K562 (cell line): ENCODE measurements around the gene ZNF775. TPM values are rescaled to one million over a fixed set of nuclear protein-coding genes. Genes with fewer than 3 reads are reported as not detected.

Experiments used
- ATAC-seq: fragments of 200-7000 bp; cut with Tn5 transposase; 3 replicates; pipeline ENCODE4 v1.9.1; 2020; ENCODE audit warnings: moderate library complexity
- BruUV-seq: library from RNA; stranded (reverse); fragments of 400-500 nt; replicated peaks from 2 replicates; lab custom pipeline; 2021; lab: Mats Ljungman, UMichigan
- CTCF ChIA-PET: fragments of 300-600 bp; formaldehyde crosslinking; extraction: SDS; loops from one replicate; lab custom pipeline; 2021; ENCODE audit warnings: low intra/inter-chr PET ratio; lab: Yijun Ruan, JAX
- POLR2A ChIA-PET: fragments of 300-600, 350-650 bp; sonication (Branson Sonifier 250); formaldehyde crosslinking; extraction: SDS; loops from one replicate; lab custom pipeline; 2021; ENCODE audit warnings: antibody characterized with exemption, inconsistent platforms; lab: Yijun Ruan, JAX
- DNase-seq, 4 experiments: peaks; one replicate each; pipeline versions ENCODE4 v3.0.0 to v3.0.0-alpha.2; 2011 to 2018; ENCODE audit warnings: low spot score in 3 of 4, mixed read lengths in 3 of 4; ENCODE audit errors: extremely low read depth in 1 of 4
- FAIRE-seq: peaks from 2 replicates; lab custom pipeline; 2011; peaks lifted over from hg19 to GRCh38; lab: Jason Lieb, UNC
- H2AFZ ChIP-seq: 2 replicates; pipeline ENCODE4 v1.6.0; 2011; ENCODE audit warnings: low read depth, low read length, control low read depth, inconsistent platforms
- H3K27ac ChIP-seq: fragments of 200-600 bp; 3 replicates; pipeline ENCODE4 v1.8.0; 2011; ENCODE audit warnings: low read depth, mild to moderate bottlenecking, control low read depth, inconsistent platforms, low read length, moderate library complexity, mixed read lengths; ENCODE audit errors: extremely low read depth
- H3K27me3 ChIP-seq, 2 experiments: fragments of 300-600 bp in 1 of 2; 2 replicates in 1 of 2; 3 replicates in 1 of 2; pipeline versions ENCODE4 v1.6.0 to v1.8.0; 2011; ENCODE audit warnings: inconsistent platforms in 2 of 2, low read length in 2 of 2, mild to moderate bottlenecking in 1 of 2, mixed read lengths in 1 of 2, moderate library complexity in 1 of 2; ENCODE audit not compliant: control insufficient read depth in 2 of 2, insufficient read depth in 2 of 2
- H3K36me3 ChIP-seq: fragments of 300-600 bp; 3 replicates; pipeline ENCODE4 v1.8.0; 2011; ENCODE audit warnings: mild to moderate bottlenecking, low read length, inconsistent platforms; ENCODE audit not compliant: control insufficient read depth, insufficient read depth
- H3K4me1 ChIP-seq, 2 experiments: fragments of 200-600 bp in 1 of 2; replicated peaks in 1 of 2; 2 replicates in 1 of 2; 3 replicates in 1 of 2; pipeline versions ENCODE4 v1.5.1 to v1.8.0; 2011; ENCODE audit warnings: inconsistent platforms in 2 of 2, low read length in 2 of 2, mild to moderate bottlenecking in 1 of 2, mixed read lengths in 1 of 2, moderate library complexity in 1 of 2; ENCODE audit not compliant: control insufficient read depth in 2 of 2, insufficient read depth in 2 of 2
- H3K4me2 ChIP-seq: 2 replicates; pipeline ENCODE4 v1.6.1; 2011; ENCODE audit warnings: low read length, control low read depth, inconsistent platforms, mixed read lengths; ENCODE audit not compliant: insufficient read depth
- H3K4me3 ChIP-seq: fragments of 200-600 bp; sonication (generic), shearing (Covaris generic); 2 replicates; pipeline ENCODE4 v1.5.1; 2016; ENCODE audit warnings: control low read depth, inconsistent platforms
- H3K79me2 ChIP-seq: fragments of 200-600 bp; 3 replicates; pipeline ENCODE4 v1.8.0; 2011; ENCODE audit warnings: low read length, inconsistent platforms; ENCODE audit not compliant: control insufficient read depth, insufficient read depth
- H3K9ac ChIP-seq, 2 experiments: 2 replicates each; pipeline versions ENCODE4 v1.6.0 to v1.6.1; 2011; ENCODE audit warnings: low read depth in 2 of 2, low read length in 2 of 2, control low read depth in 1 of 2, inconsistent platforms in 1 of 2, mild to moderate bottlenecking in 1 of 2, mixed read lengths in 1 of 2; ENCODE audit not compliant: insufficient read depth in 1 of 2
- H3K9me1 ChIP-seq: one replicate; pipeline ENCODE4 v1.6.0; 2011; ENCODE audit warnings: inconsistent platforms, mild to moderate bottlenecking, low read length, moderate library complexity; ENCODE audit not compliant: control insufficient read depth, insufficient read depth
- H3K9me3 ChIP-seq: replicated peaks from 2 replicates; pipeline ENCODE4 v1.5.1; 2011; ENCODE audit warnings: low read depth, low read length, inconsistent platforms; ENCODE audit not compliant: control insufficient read depth, insufficient read depth
- H4K20me1 ChIP-seq: replicated peaks from 2 replicates; pipeline ENCODE4 v1.6.1; 2011; ENCODE audit warnings: low read length, inconsistent platforms, mixed read lengths; ENCODE audit not compliant: control insufficient read depth, insufficient read depth
- CSDE1 ChIP-seq, 2 experiments: fragments of 450-650 bp; IDR thresholded peaks; 2 replicates each; pipeline ENCODE4 v1.6.1; 2016; ENCODE audit warnings: mild to moderate bottlenecking in 1 of 2
- FOXJ2 ChIP-seq: fragments of 200-800 bp; sonication (Bioruptor generic); IDR thresholded peaks from 2 replicates; pipeline ENCODE4 v1.6.1; 2016; ENCODE audit warnings: missing genetic modification characterization, missing compliant biosample characterization
- POLR2AphosphoS2 ChIP-seq: IDR thresholded peaks from 2 replicates; pipeline ENCODE4 v1.6.1; 2012; ENCODE audit warnings: low read length, improper control_type of control experiment
- TCF3 ChIP-seq: sonication (generic); formaldehyde crosslinking; IDR thresholded peaks from 2 replicates; pipeline ENCODE4 v1.4.0; 2020; ENCODE audit warnings: mild to moderate bottlenecking, missing genetic modification reagents
- U2AF2 ChIP-seq: fragments of 200-400 bp; formaldehyde crosslinking; optimal IDR thresholded peaks from 2 replicates; pipeline ENCODE3; 2017; ENCODE audit warnings: low read depth, mild to moderate bottlenecking, low read length
- ZBTB40 ChIP-seq, 2 experiments: fragments of 450-650 bp in 1 of 2; sonication (generic) in 1 of 2; formaldehyde crosslinking in 1 of 2; IDR thresholded peaks; 2 replicates each; pipeline versions ENCODE4 v1.7.1 to v1.9.0; 2016 to 2022; ENCODE audit warnings: inconsistent platforms in 1 of 2, mild to moderate bottlenecking in 1 of 2, missing genetic modification reagents in 1 of 2
- ZNF77 ChIP-seq: fragments of 250-450 bp; sonication (Bioruptor Pico); IDR thresholded peaks from 2 replicates; pipeline ENCODE4 v1.5.0; 2020
- WGBS: fragments of 100-300 bp; shearing (Covaris generic); methylation state at CpG from one replicate; pipeline ENCODE4 v1.1.6; 2016; ENCODE audit warnings: low coverage, mixed read lengths; ENCODE audit not compliant: insufficient coverage; ENCODE audit errors: missing lambda C conversion rate; 5-methylcytosine and 5-hydroxymethylcytosine counted together
- in situ Hi-C: fragments of 300-500 bp; cut with MboI; formaldehyde crosslinking; loops from 4 replicates; pipeline ENCODE4 v1.15.0; 2018; ENCODE audit warnings: inconsistent platforms, mixed read lengths
- intact Hi-C: fragments of 100-400 bp; cut with micrococcal nuclease; formaldehyde crosslinking; loops from 2 replicates; pipeline ENCODE4 v1.14.2; 2022
- polyA plus RNA-seq, 8 experiments: library from polyadenylated mRNA; depleted of rRNA in 4 of 8; stranded (reverse) in 5 of 8; unstranded in 3 of 8; fragments of >200 nt; fragmentation: Nextera tagmentation in 2 of 8; fragmentation: Illumina TruSeq in 1 of 8; extraction: Ambion mirVana in 2 of 8; extraction: Trizol in 1 of 8; gene quantifications; 2 replicates each; pipeline versions ENCODE4 v1.2.1 to v1.2.3, GENCODE V29; 2011 to 2014; ENCODE audit warnings: inconsistent platforms in 1 of 8, missing spikeins in 1 of 8
- total RNA-seq, 7 experiments: library from RNA; depleted of rRNA in 6 of 7; stranded (reverse); fragments of >200 nt in 6 of 7; fragmentation: Illumina TruSeq in 2 of 7; extraction: Trizol in 2 of 7; gene quantifications; 2 replicates each; pipeline versions ENCODE4 v1.2.1 to v1.2.3, GENCODE V29; 2011 to 2021; ENCODE audit warnings: low replicate concordance in 1 of 7
- TF ChIP-seq, protein P1 (sequence below): fragments of 250-450 bp; sonication (Bioruptor Pico); IDR thresholded peaks from 2 replicates; pipeline ENCODE4 v1.9.0; 2021; ENCODE audit warnings: mild to moderate bottlenecking
- TF ChIP-seq, protein P2 (sequence below): fragments of 450-650 bp; IDR thresholded peaks from 2 replicates; pipeline ENCODE4 v1.6.1; 2017; ENCODE audit warnings: antibody characterized with exemption, mild to moderate bottlenecking

ZNF775 gene
- total and polyA plus RNA-seq, 9 of the 15 experiments (the other 6 are each of a cell fraction or from before 2014, with no cell fraction given) = 0.04 to 18.7 (median 4.9) TPM

DNA sequence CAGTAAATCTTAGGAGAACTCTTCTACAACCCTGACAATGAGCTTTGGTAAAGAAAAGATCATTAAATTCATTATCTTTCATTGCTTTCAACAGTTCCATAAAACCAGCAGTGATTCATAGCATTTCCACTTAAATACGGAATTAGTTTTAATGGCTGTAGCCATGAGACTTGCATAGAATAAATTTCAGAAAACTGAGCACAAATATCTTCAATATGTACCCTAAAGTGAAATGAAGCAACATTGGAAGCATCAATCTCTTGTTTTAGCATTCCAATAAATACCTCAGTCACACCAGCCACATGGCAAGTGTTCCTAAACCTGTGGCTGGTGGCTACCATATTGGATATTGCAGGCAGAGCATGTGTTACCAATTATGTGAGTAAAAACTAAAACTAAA, 34.1 kb upstream of the ZNF775 start:
- CTCF ChIA-PET = interaction anchor here (0.6 kb wide), 1 partner anchor 76 kb away, joined by 3 read pairs; no protein-coding TSS in a partner anchor
- no peaks in the 10 kb centered on the region for H3K9me3 ChIP-seq
- no peaks in the 10 kb centered on the region for H3K79me2 ChIP-seq
- in situ Hi-C loops = no loop called here
- H3K27ac ChIP-seq = no peak overlapping the region
- no peak overlapping the region for H3K9ac ChIP-seq
- intact Hi-C loops = no loop called here
- peaks cover 11 to 21% of the 10 kb centered on the region in 2 experiments; a peak in 4 of 5 replicates for H3K27me3 ChIP-seq
- H3K4me2 ChIP-seq = no peak overlapping the region
- FAIRE-seq (no peak), ATAC-seq (no peak), DNase-seq (no peak)
- no peak overlapping the region for H2AFZ ChIP-seq
- no TSS peak for BruUV-seq
- H3K36me3 ChIP-seq = no peaks in the 10 kb centered on the region
- no peaks in the 10 kb centered on the region; the same call in 1 of the 2 replicates for H4K20me1 ChIP-seq
- H3K4me3 ChIP-seq = no peak overlapping the region
- WGBS = 0% methylated on average over 1 of the region's 1 CpG
- POLR2A ChIA-PET = interaction anchor here (0.6 to 3.0 kb wide), 4 partner anchors 9 to 21 kb away, joined by 3 to 12 read pairs (median 5); no protein-coding TSS in a partner anchor
- H3K9me1 ChIP-seq = no peaks in the 10 kb centered on the region
- H3K4me1 ChIP-seq = peaks cover 0 to 19% of the 10 kb centered on the region in 2 experiments; a peak in 2 of 5 replicates
- no peak for TF ChIP-seq FOXJ2
- TF ChIP-seq ZNF77 (CRISPR knock-in tag) = no peak
- TF ChIP-seq, protein P1, sequence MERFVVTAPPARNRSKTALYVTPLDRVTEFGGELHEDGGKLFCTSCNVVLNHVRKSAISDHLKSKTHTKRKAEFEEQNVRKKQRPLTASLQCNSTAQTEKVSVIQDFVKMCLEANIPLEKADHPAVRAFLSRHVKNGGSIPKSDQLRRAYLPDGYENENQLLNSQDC = no peak
- no peak for TF ChIP-seq U2AF2
- no peak for TF ChIP-seq POLR2AphosphoS2
- TF ChIP-seq CSDE1 (IDR thresholded peaks at IDR 0.05) = no peak
- TF ChIP-seq, protein P2, sequence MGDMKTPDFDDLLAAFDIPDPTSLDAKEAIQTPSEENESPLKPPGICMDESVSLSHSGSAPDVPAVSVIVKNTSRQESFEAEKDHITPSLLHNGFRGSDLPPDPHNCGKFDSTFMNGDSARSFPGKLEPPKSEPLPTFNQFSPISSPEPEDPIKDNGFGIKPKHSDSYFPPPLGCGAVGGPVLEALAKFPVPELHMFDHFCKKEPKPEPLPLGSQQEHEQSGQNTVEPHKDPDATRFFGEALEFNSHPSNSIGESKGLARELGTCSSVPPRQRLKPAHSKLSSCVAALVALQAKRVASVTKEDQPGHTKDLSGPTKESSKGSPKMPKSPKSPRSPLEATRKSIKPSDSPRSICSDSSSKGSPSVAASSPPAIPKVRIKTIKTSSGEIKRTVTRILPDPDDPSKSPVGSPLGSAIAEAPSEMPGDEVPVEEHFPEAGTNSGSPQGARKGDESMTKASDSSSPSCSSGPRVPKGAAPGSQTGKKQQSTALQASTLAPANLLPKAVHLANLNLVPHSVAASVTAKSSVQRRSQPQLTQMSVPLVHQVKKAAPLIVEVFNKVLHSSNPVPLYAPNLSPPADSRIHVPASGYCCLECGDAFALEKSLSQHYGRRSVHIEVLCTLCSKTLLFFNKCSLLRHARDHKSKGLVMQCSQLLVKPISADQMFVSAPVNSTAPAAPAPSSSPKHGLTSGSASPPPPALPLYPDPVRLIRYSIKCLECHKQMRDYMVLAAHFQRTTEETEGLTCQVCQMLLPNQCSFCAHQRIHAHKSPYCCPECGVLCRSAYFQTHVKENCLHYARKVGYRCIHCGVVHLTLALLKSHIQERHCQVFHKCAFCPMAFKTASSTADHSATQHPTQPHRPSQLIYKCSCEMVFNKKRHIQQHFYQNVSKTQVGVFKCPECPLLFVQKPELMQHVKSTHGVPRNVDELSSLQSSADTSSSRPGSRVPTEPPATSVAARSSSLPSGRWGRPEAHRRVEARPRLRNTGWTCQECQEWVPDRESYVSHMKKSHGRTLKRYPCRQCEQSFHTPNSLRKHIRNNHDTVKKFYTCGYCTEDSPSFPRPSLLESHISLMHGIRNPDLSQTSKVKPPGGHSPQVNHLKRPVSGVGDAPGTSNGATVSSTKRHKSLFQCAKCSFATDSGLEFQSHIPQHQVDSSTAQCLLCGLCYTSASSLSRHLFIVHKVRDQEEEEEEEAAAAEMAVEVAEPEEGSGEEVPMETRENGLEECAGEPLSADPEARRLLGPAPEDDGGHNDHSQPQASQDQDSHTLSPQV = no peak
- TF ChIP-seq TCF3 = no peak
- no peak for TF ChIP-seq ZBTB40 (IDR thresholded peaks at IDR 0.05)
- no peak for TF ChIP-seq ZBTB40 (CRISPR knock-in tag; IDR thresholded peaks at IDR 0.05)
